Measurements from ENCODE around the gene AKR1C8. TPM values are rescaled to one million over a fixed set of nuclear protein-coding genes. Genes with fewer than 3 reads are reported as not detected.
A peak's percentile ranks its signal among the peaks of the same experiment; 100 is the strongest.
"Not testable (repeated sequence)": the region's sequence is repeated elsewhere in the genome, so short reads cannot be mapped to it uniquely, and the experiment has no call there.

The AKR1C8 gene
- total RNA-seq, 1 donor from 2014 or later, result not detected

GRCh38 chr10:5168897-5169420 is 16.0 kb downstream of the AKR1C8 start:
- no peak for DNase-seq (ENCODE audit: low read depth in 2 of 2)

GRCh38 chr10:5165738-5166137 is 19.2 kb downstream of the AKR1C8 start:
- DNase-seq (ENCODE audit: low read depth in 2 of 2), result peak; percentile 3 to 12

- DNase-seq (ENCODE audit: low read depth in 2 of 2), result no peak
These were observed 21.5 kb downstream of the AKR1C8 start for GRCh38 chr10:5163487-5163886.

GRCh38 chr10:5159126-5159525 is 25.8 kb downstream of the AKR1C8 start:
- peak; percentile 2 to 10 for DNase-seq (ENCODE audit: low read depth in 2 of 2)

GRCh38 chr10:5157501-5157900 is 27.4 kb downstream of the AKR1C8 start:
- no peak for DNase-seq (ENCODE audit: low read depth in 2 of 2)

- no peak for DNase-seq (ENCODE audit: low read depth in 2 of 2)
These were observed 29.0 kb downstream of the AKR1C8 start for GRCh38 chr10:5155951-5156350.

GRCh38 chr10:5151076-5151475 is 33.9 kb downstream of the AKR1C8 start:
- DNase-seq (ENCODE audit: low read depth in 2 of 2), result no peak

- no peak for DNase-seq (ENCODE audit: low read depth in 2 of 2)
These were observed 36.3 kb downstream of the AKR1C8 start for GRCh38 chr10:5148678-5149032.

GRCh38 chr10:5147981-5148677 is 36.8 kb downstream of the AKR1C8 start:
- DNase-seq (ENCODE audit: low read depth in 2 of 2), result no peak

GRCh38 chr10:5147255-5147980 is 37.5 kb downstream of the AKR1C8 start:
- DNase-seq (ENCODE audit: low read depth in 2 of 2), result no peak

GRCh38 chr10:5146920-5147254 is 38.1 kb downstream of the AKR1C8 start:
- no peak for DNase-seq (ENCODE audit: low read depth in 2 of 2)

- DNase-seq (ENCODE audit: low read depth in 2 of 2), result no peak
These were observed 41.8 kb downstream of the AKR1C8 start for GRCh38 chr10:5143137-5143536.

- DNase-seq (ENCODE audit: low read depth in 2 of 2), result no peak
These were observed 42.8 kb downstream of the AKR1C8 start for GRCh38 chr10:5142199-5142598.

- not testable (repeated sequence) for DNase-seq (ENCODE audit: low read depth in 2 of 2)
These were observed 47.3 kb downstream of the AKR1C8 start for GRCh38 chr10:5137699-5138098.

- DNase-seq (ENCODE audit: low read depth in 2 of 2), result no peak
These were observed 48.4 kb downstream of the AKR1C8 start for GRCh38 chr10:5136468-5137087.

- DNase-seq (ENCODE audit: low read depth in 2 of 2), result no peak
These were observed 49.4 kb downstream of the AKR1C8 start for GRCh38 chr10:5135581-5135980.

GRCh38 chr10:5125315-5126044 is 59.5 kb downstream of the AKR1C8 start:
- DNase-seq (ENCODE audit: low read depth in 2 of 2), result no peak

GRCh38 chr10:5123886-5124285 is 61.1 kb downstream of the AKR1C8 start:
- no peak for DNase-seq (ENCODE audit: low read depth in 2 of 2)

- DNase-seq (ENCODE audit: low read depth in 2 of 2), result not testable (repeated sequence)
These were observed 65.0 kb downstream of the AKR1C8 start for GRCh38 chr10:5119997-5120396.

GRCh38 chr10:5117026-5117425 is 67.9 kb downstream of the AKR1C8 start:
- DNase-seq (ENCODE audit: low read depth in 2 of 2), result peak; percentile 40 to 51

GRCh38 chr10:5116621-5117020 is 68.3 kb downstream of the AKR1C8 start:
- no peak for DNase-seq (ENCODE audit: low read depth in 2 of 2)

GRCh38 chr10:5109861-5110260 is 75.1 kb downstream of the AKR1C8 start:
- not testable (repeated sequence) for DNase-seq (ENCODE audit: low read depth in 2 of 2)
